Lower leg skin (tissue), 3 donors: ENCODE data around the gene GIGYF2.
"Not testable (repeated sequence)": the region's sequence is repeated elsewhere in the genome, so short reads cannot be mapped to it uniquely, and the experiment has no call there.

Experiments used
- CTCF ChIP-seq, 3 donors: fragments of 450-650 bp; IDR thresholded peaks; one replicate each; pipeline ENCODE4 v1.5.1; 2016; ENCODE audit warnings: antibody characterized with exemption in 3 of 3, mild to moderate bottlenecking in 3 of 3, moderate library complexity in 2 of 3
- POLR2A ChIP-seq, 2 donors: fragments of 450-650 bp; IDR thresholded peaks; one replicate each; pipeline ENCODE4 v1.6.1; 2016 to 2017; ENCODE audit warnings: antibody characterized with exemption in 2 of 2, mild to moderate bottlenecking in 1 of 2, moderate library complexity in 1 of 2

GRCh38 chr2:232907718-232908085 lies 210.6 kb downstream of the GIGYF2 start:
- TF ChIP-seq CTCF, POLR2A (IDR thresholded peaks at IDR 0.05): not testable (repeated sequence)
